ENCODE results near the gene DNAJC15. TPM values are rescaled to one million over a fixed set of nuclear protein-coding genes. Genes with fewer than 3 reads are reported as not detected.
"Not testable (repeated sequence)": the region's sequence is repeated elsewhere in the genome, so short reads cannot be mapped to it uniquely, and the experiment has no call there.

The DNAJC15 gene
- total RNA-seq, 1 donor from 2014 or later = 15.7 TPM

GRCh38 chr13:43042410-43042921 lies 19.1 kb downstream of the DNAJC15 start:
- intact Hi-C loops (cut with micrococcal nuclease) = no loop called here

DNA sequence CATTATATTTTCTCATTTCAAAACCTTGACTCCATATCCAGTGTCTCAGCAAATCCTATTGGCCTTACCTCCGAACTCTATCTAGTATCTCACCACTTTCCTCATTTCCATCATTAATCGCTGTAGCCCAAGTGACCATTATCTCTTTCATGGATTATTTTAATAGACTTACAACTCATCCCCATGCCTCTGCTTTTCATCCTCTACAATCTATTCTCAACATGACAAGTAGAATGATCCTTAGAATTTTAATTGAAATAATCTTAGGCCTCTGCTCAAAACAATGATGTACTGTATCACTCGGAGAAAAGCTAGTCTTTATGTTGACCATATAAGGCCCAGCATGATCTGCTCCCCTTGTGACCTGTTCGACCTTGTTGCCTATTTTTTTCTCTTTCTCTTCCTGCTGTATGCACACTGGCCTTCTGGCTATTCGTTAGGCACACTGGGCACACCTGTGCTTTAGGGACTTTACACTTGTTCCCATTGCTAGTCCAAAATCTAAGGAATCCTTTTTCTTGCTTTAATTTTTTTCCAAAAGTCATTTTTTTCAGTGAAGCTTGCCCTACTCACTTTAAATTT lies 21.4 kb downstream of the DNAJC15 start:
- intact Hi-C loops (cut with micrococcal nuclease) = loop anchor here (1.0 kb wide), 1 partner anchor 10 kb away; no protein-coding TSS in a partner anchor

- intact Hi-C loops (cut with micrococcal nuclease) = loop anchor here (1.0 kb wide), 1 partner anchor 10 kb away; no protein-coding TSS in a partner anchor
Measured at GRCh38 chr13:43045302-43045773, 22.0 kb downstream of the DNAJC15 start.

DNA sequence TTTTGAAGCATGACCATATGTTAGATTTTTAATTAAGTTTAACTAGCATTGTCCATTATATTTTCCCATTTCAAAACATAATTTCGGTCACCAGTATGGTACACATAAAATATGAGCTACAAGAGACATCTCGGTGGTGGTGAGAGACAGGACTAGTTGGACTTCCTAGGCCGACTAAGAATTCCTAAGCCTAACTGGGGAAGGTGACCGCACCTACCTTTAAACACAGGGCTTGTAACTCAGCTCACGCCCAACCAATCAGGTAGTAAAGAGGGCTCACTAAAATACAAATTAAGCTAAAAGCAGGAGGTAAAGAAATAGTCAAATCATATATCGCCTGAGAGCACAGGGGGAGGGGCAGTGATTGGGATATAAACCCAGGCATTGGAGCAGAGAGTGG lies 22.9 kb downstream of the DNAJC15 start:
- intact Hi-C loops (cut with micrococcal nuclease) = no loop called here

- intact Hi-C loops (cut with micrococcal nuclease) = loop anchor here (1.0 to 10.0 kb wide), 9 partner anchors 10 to 1522 kb away; partner anchors contain the start of genes AKAP11, DNAJC15, EPSTI1 and TSC22D1
Measured at GRCh38 chr13:43054803-43055802, 31.7 kb downstream of the DNAJC15 start.

- intact Hi-C loops (cut with micrococcal nuclease) = loop anchor here (5.0 to 10.0 kb wide), 3 partner anchors 35 to 1217 kb away; partner anchors contain the start of gene AKAP11
Measured at GRCh38 chr13:43057653-43058317, 34.4 kb downstream of the DNAJC15 start.

- intact Hi-C loops (cut with micrococcal nuclease) = loop anchor here (5.0 to 10.0 kb wide), 3 partner anchors 34 to 1217 kb away; partner anchors contain the start of gene AKAP11
Measured at GRCh38 chr13:43058318-43058674, 34.9 kb downstream of the DNAJC15 start.

GRCh38 chr13:43058831-43059230 lies 35.4 kb downstream of the DNAJC15 start:
- intact Hi-C loops (cut with micrococcal nuclease) = loop anchor here (5.0 to 10.0 kb wide), 3 partner anchors 33 to 1216 kb away; partner anchors contain the start of gene AKAP11

DNA sequence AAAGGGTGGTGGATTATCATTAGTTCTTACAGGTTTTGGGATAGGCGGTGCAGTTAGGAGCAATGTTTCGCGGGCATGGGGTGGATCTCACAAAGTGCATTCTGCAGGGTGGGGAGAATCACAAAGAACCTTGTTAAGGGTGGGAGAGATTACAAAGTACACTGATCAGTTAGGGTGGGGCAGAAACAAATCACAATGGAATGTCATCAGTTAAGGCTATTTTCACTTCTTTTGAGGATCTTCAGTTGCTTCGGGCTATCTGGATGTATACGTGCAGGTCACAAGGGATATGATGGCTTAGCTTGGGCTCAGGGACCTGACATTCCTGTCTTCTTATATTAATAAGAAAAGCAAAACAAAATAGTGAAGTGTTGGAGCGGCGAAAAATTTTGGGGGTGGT lies 36.4 kb downstream of the DNAJC15 start:
- intact Hi-C loops (cut with micrococcal nuclease) = loop anchor here (5.0 to 10.0 kb wide), 3 partner anchors 33 to 1215 kb away; partner anchors contain the start of gene AKAP11

DNA sequence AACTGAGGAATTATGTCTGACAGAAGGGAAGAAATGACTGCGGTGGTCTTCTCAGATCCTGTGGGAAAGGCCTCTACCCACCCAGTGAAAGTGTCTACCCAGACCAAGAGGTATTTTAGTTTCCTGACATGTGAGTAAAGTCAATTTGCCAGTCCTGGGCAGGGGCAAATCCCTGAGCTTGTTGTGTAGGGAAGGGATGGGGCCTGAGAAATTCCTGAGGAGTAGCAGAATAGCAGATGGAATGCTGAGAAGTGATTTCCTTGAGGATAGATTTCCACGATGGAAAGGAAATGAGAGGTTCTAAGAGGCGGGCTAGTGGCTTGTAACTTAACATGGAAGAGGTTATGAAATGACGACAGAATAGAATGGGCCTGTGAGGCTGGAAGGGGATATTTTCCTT lies 37.4 kb downstream of the DNAJC15 start:
- intact Hi-C loops (cut with micrococcal nuclease) = not testable (repeated sequence)

DNA sequence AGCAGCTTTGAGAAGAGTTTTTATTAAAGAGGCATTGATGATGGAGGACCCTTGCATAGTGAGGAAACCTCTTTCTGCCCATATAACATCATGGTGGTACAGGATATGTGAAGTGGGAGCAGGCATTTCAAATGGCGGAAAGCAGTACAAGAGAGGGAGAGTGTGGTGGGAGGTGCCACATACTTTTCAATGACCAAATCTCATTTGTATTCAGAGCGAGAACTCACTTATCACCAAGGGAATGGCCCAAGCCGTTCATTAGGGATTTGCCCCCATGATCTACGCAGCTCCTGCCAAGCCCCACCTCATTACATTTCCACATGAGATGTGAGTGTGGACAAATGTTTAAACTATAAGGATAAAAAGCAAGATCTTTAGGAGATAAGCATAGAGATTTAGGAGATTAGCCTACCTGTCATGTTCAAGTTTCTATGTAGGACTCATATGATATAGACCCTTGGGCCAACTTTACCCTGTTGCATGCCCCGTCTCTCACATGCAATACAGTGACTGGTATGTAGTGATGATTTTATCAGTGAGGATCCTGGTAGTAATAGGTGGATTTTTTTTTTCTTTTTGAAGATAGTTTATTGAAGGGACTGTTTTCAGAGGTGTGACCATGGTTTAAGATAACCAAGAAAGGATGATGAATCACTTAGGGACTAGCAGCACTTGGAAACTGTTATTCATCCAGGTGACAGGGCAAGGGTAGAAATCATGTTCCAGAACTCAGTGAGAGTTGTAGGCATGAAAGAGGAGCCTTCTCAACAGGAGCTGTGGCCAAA lies 38.3 kb downstream of the DNAJC15 start:
- intact Hi-C loops (cut with micrococcal nuclease) = no loop called here

DNA sequence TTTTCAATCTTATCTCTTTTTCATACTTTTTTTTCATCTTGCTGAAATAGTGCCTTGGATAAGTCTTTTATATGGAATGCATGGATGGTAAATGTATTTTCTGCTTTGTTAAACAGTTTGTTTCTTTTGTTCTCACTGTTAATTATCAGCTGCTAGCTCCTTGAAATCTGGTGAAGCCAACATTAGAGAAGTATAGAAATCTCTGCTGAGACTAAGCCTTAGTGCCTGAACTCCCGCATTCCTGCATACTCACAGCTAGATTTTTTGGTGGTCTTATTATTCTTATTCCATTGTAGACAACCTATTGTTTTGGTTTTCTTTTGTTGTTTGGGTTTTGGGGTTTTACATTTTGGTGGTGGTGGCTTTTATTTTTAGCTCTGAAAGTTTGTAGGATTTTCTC lies 48.4 kb downstream of the DNAJC15 start:
- intact Hi-C loops (cut with micrococcal nuclease) = no loop called here

- intact Hi-C loops (cut with micrococcal nuclease) = no loop called here
Measured at GRCh38 chr13:43072394-43072793, 49.0 kb downstream of the DNAJC15 start.

GRCh38 chr13:43074824-43075510 lies 51.6 kb downstream of the DNAJC15 start:
- intact Hi-C loops (cut with micrococcal nuclease) = loop anchor here (1.0 kb wide), 1 partner anchor 20 kb away; no protein-coding TSS in a partner anchor

GRCh38 chr13:43075511-43075902 lies 52.1 kb downstream of the DNAJC15 start:
- intact Hi-C loops (cut with micrococcal nuclease) = loop anchor here (1.0 kb wide), 1 partner anchor 20 kb away; no protein-coding TSS in a partner anchor

DNA sequence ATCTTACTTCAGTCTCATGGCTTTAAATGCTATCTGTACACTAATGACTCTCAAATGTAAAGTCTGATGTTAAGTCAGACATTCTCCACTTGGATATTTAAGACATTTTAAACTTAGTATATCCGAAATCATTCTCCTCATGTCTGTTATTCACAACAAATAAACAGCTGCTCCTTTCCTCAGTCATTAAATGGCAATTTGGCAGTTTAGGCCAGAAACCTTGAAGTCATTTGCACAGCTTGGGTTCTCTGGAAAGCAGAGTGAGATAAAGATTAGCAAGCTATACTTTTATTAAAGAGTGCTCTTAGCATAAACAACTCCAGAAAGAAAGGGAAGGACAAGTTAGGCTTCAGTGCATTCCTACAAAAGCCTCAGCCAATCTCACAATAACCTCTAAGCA lies 53.7 kb downstream of the DNAJC15 start:
- intact Hi-C loops (cut with micrococcal nuclease) = no loop called here

- intact Hi-C loops (cut with micrococcal nuclease) = no loop called here
Measured at GRCh38 chr13:43077461-43077860, 54.1 kb downstream of the DNAJC15 start.

GRCh38 chr13:43077906-43078305 lies 54.5 kb downstream of the DNAJC15 start:
- intact Hi-C loops (cut with micrococcal nuclease) = no loop called here

GRCh38 chr13:43078399-43078798 lies 55.0 kb downstream of the DNAJC15 start:
- intact Hi-C loops (cut with micrococcal nuclease) = no loop called here
